Mesodermal cell (in vitro differentiated cells): Measurements from ENCODE around the gene FKBP14.

Experiments used
- H3K27ac ChIP-seq: 2 replicates; pipeline ENCODE4 v1.7.0; 2013; ENCODE audit warnings: mild to moderate bottlenecking, low read depth, low read length, moderate library complexity; ENCODE audit not compliant: severe bottlenecking
- H3K36me3 ChIP-seq: 2 replicates; pipeline ENCODE4 v1.7.1; 2013; ENCODE audit warnings: mild to moderate bottlenecking, low read length, moderate library complexity; ENCODE audit not compliant: control insufficient read depth, insufficient read depth
- H3K4me1 ChIP-seq: one replicate; pipeline ENCODE4 v1.7.1; 2013; ENCODE audit warnings: mild to moderate bottlenecking, low read length; ENCODE audit not compliant: insufficient read depth, control insufficient read depth, poor library complexity, severe bottlenecking
- H3K4me3 ChIP-seq: 2 replicates; pipeline ENCODE4 v1.7.0; 2013; ENCODE audit warnings: low read length, control low read depth, mild to moderate bottlenecking; ENCODE audit not compliant: insufficient read depth, poor library complexity, severe bottlenecking; ENCODE audit errors: extremely low read depth
- H3K9me3 ChIP-seq: 2 replicates; pipeline ENCODE4 v1.7.1; 2013; ENCODE audit warnings: mild to moderate bottlenecking, low read length, moderate library complexity; ENCODE audit not compliant: control insufficient read depth
- WGBS, 2 experiments: methylation state at CpG; one replicate each; pipeline ENCODE4 v1.1.5; 2013; ENCODE audit warnings: missing lambda C conversion rate in 2 of 2; ENCODE audit not compliant: insufficient coverage in 2 of 2; 5-methylcytosine and 5-hydroxymethylcytosine counted together

The FKBP14 gene

GRCh38 chr7:29990931-29991330 is 35.6 kb downstream of the FKBP14 start:
- Histone ChIP-seq H3K9me3 (no peaks in the 10 kb centered on the region), H3K4me3 (no peak overlapping the region), H3K36me3 (peaks cover 4% of the 10 kb centered on the region), H3K4me1 (peaks cover 6% of the 10 kb centered on the region), H3K27ac (no peak overlapping the region)
- WGBS, 2 experiments = 91 to 92% methylated on average over 3 of the region's 4 CpGs

- peak within 1 kb of the TSS; percentile 97 for H3K27ac ChIP-seq
- no peaks in the 10 kb centered on the region for H3K9me3 ChIP-seq
- 0 to 1% methylated on average over 33 to 61 of the region's 79 CpGs for WGBS, 2 experiments
- peak within 1 kb of the TSS; percentile 93 for H3K4me3 ChIP-seq
- H3K4me1 ChIP-seq = peaks cover 6% of the 10 kb centered on the region
- peaks cover 13% of the 10 kb centered on the region for H3K36me3 ChIP-seq
Observed at GRCh38 chr7:29989257-29989995, 37.1 kb downstream of the FKBP14 start, which contains the start of gene SCRN1. Gene SCRN1, minus strand, starts transcription at chr7:29989801. Its CDS starts 20,734 bp downstream, at chr7:29969067.

GRCh38 chr7:29988424-29989256 is 37.9 kb downstream of the FKBP14 start:
- Histone ChIP-seq H3K36me3 (peaks cover 15% of the 10 kb centered on the region), H3K4me3 (peak overlapping the region; percentile 93), H3K27ac (peak overlapping the region; percentile 97), H3K4me1 (peaks cover 6% of the 10 kb centered on the region), H3K9me3 (no peaks in the 10 kb centered on the region)
- WGBS, 2 experiments = 2 to 3% methylated on average over 51 to 72 of the region's 75 CpGs

GRCh38 chr7:29987811-29988317 is 38.6 kb downstream of the FKBP14 start:
- H3K4me1 ChIP-seq = peaks cover 6% of the 10 kb centered on the region
- 23 to 44% methylated on average over 4 to 6 of the region's 8 CpGs for WGBS, 2 experiments
- peak overlapping the region; percentile 97 for H3K27ac ChIP-seq
- H3K9me3 ChIP-seq = no peaks in the 10 kb centered on the region
- peak overlapping the region; percentile 93 for H3K4me3 ChIP-seq
- peaks cover 18% of the 10 kb centered on the region for H3K36me3 ChIP-seq

GRCh38 chr7:29987083-29987482 is 39.4 kb downstream of the FKBP14 start:
- H3K36me3 ChIP-seq = peaks cover 21% of the 10 kb centered on the region
- WGBS, 2 experiments = 60 to 100% methylated on average over 1 to 2 of the region's 2 CpGs
- no peaks in the 10 kb centered on the region for H3K9me3 ChIP-seq
- H3K4me1 ChIP-seq = peaks cover 6% of the 10 kb centered on the region
- H3K27ac ChIP-seq = peak overlapping the region; percentile 97
- no peak overlapping the region for H3K4me3 ChIP-seq

- Histone ChIP-seq H3K9me3 (no peaks in the 10 kb centered on the region), H3K4me3 (no peak overlapping the region), H3K4me1 (peaks cover 7% of the 10 kb centered on the region), H3K36me3 (peaks cover 51% of the 10 kb centered on the region), H3K27ac (no peak overlapping the region)
Observed at GRCh38 chr7:29980151-29980550, 46.4 kb downstream of the FKBP14 start.

- peaks cover 7% of the 10 kb centered on the region for H3K4me1 ChIP-seq
- H3K36me3 ChIP-seq = peaks cover 45% of the 10 kb centered on the region
- no peak overlapping the region for H3K4me3 ChIP-seq
- no peak overlapping the region for H3K27ac ChIP-seq
- 88 to 100% methylated on average over 3 to 4 of the region's 8 CpGs for WGBS, 2 experiments
- no peaks in the 10 kb centered on the region for H3K9me3 ChIP-seq
Observed at GRCh38 chr7:29977886-29978651, 48.4 kb downstream of the FKBP14 start.

- 97 to 98% methylated on average over 5 of the region's 6 CpGs for WGBS, 2 experiments
Observed at GRCh38 chr7:29976673-29977415, 49.7 kb downstream of the FKBP14 start.

GRCh38 chr7:29976266-29976665 is 50.2 kb downstream of the FKBP14 start:
- no peak overlapping the region for H3K4me3 ChIP-seq
- no peaks in the 10 kb centered on the region for H3K9me3 ChIP-seq
- H3K27ac ChIP-seq = peak overlapping the region; percentile 42
- 100% methylated on average over 1 of the region's 4 CpGs; no CpG with 5 or more reads in 1 of the 2 experiments for WGBS, 2 experiments
- H3K4me1 ChIP-seq = peaks cover 7% of the 10 kb centered on the region
- H3K36me3 ChIP-seq = peaks cover 41% of the 10 kb centered on the region

More at GRCh38 chr7:29976673-29977415, 49.7 kb downstream of the FKBP14 start:
- Histone ChIP-seq H3K27ac (peak overlapping the region; percentile 42), H3K4me1 (peaks cover 7% of the 10 kb centered on the region), H3K4me3 (no peak overlapping the region), H3K36me3 (peaks cover 41% of the 10 kb centered on the region), H3K9me3 (no peaks in the 10 kb centered on the region)

GRCh38 chr7:29975561-29975960 is 50.9 kb downstream of the FKBP14 start:
- WGBS, 2 experiments = no CpG with 5 or more reads among the region's 1 CpG
- peaks cover 7% of the 10 kb centered on the region for H3K4me1 ChIP-seq
- no peak overlapping the region for H3K27ac ChIP-seq
- H3K4me3 ChIP-seq = no peak overlapping the region
- H3K9me3 ChIP-seq = no peaks in the 10 kb centered on the region
- peaks cover 40% of the 10 kb centered on the region for H3K36me3 ChIP-seq
